Ovary (tissue), 3 donors: ENCODE data around the gene TCERG1L.

Experiments used
- CTCF ChIP-seq, 3 donors: fragments of 450-650 bp in 2 of 3; fragments of 200-600 bp in 1 of 3; IDR thresholded peaks; one replicate each; pipeline versions ENCODE4 v1.5.1 to v1.8.0; 2016 to 2022; ENCODE audit warnings: antibody characterized with exemption in 3 of 3, mild to moderate bottlenecking in 1 of 3
- EP300 ChIP-seq: sonication (generic); formaldehyde crosslinking; IDR thresholded peaks from one replicate; pipeline ENCODE4 v1.6.1; 2017; ENCODE audit warnings: antibody characterized with exemption
- POLR2A ChIP-seq: fragments of 450-650 bp; IDR thresholded peaks from one replicate; pipeline ENCODE4 v1.6.1; 2017; ENCODE audit warnings: antibody characterized with exemption, mild to moderate bottlenecking, moderate library complexity
- donor health status: DM: no; HTN: no; CAD: no.

- TF ChIP-seq POLR2A: no peak
- no peak for TF ChIP-seq CTCF (IDR thresholded peaks at IDR 0.05)
- no peak for TF ChIP-seq EP300
Measured at GRCh38 chr10:131210181-131210580, 101.3 kb downstream of the TCERG1L start.
